NCI-H748 (cell line): ENCODE measurements around the gene ABCB6.
"Not testable (repeated sequence)": the region's sequence is repeated elsewhere in the genome, so short reads cannot be mapped to it uniquely, and the experiment has no call there.

Experiments
- DNase-seq: peaks from one replicate; lab custom pipeline; 2025; ENCODE audit not compliant: unreplicated experiment; lab: John Stamatoyannopoulos, UW

Gene ABCB6

GRCh38 chr2:219214141-219214540 lies 4.6 kb downstream of the ABCB6 start:
- DNase-seq = no peak

DNA sequence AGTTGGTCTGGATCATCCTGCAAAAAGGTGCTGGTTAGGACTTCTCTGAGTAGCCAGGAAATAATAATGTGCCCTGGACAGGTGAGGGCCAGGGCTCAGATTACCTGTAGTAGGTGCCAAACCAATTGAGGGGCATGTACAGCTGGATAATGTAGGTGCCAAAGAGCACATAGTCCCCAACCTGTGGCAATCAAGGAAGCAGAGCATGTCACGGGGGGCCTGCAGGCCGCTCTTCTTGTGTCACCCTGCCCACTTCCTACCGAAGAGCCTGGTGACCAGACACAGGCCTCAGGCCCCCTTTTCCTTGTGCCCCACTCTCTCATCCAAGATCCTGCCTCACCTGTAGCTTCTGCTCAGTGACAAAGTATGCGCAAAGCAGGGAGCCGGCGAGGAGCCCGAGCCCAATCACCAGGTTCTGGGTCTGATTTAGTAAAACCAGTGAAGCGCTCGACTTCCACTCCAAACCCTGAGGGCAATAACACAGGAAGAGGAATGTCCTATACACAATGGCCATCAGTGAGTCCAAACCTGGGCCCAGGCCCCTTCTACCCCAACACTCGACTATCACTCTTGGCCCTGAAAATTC lies 5.2 kb downstream of the ABCB6 start:
- no peak for DNase-seq

- no peak for DNase-seq
Measured at GRCh38 chr2:219213026-219213415, 5.7 kb downstream of the ABCB6 start.

DNA sequence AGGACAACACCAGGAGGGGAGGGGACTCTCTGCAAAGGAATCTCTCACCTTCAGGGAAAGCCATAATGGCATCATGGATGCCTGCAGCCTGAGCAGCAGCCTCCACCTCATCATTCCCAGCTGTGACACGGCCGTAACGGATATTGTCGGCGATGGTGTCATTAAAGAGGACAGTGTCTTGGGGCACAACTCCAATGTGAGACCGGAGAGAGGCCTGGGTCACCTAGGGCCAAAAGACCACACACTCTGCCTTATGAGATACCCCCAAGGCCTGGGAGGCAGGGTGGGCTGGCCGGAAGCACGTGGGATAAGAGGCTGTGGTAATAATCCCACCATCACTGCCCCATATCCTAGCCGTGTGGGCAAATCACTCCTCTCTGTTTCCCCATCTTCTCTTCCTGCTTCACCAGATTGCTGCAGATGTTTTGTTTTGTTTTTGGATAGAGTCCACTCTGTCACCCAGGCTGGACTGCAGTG lies 7.8 kb downstream of the ABCB6 start:
- no peak for DNase-seq

- DNase-seq = no peak
Measured at GRCh38 chr2:219210196-219210885, 8.4 kb downstream of the ABCB6 start.

DNA sequence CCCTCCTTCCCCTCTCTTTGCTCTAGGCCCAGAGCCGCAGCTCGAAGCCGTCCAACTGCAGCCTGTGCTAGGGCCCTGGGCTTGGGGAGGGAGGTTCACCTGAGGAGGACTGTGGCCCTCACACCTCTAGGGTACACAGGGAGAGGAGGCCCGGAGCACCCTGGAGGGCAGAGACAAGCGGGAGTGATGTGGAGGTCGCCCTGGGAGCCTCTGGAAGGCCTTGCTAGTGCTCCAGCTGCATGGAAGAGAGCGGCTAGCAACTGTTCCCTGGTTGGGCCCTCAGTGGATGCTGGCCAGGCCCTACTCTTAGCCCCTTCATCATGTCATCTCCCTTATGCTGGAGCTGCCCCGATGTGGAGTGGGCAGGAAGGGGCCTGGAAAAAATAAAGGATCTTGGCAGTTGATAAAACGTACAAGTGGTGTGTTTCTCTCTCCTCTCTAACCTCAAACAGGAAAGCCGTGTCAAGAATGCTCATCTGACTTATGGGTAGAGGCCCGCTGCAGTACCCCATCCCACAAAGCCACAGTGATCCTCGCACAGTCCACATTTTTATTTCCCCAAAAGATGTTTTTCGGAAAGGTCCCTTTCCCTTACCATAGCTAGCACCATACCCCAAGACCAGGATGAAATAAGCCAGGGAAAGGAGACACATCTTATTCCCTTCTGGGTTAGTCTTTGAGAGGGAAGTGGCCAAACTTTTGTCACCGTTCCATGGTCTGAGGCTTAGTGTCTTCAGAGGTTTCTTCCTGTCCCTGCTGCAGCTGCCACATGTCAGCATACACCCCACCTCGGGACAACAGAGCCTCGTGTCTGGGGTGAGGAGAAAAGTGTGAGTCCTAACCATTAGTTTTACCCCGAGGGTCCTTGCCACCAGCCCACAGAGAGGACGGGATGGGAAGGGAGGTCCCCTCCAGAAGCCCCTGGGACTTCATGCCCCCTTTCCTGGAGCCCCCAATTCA lies 9.2 kb downstream of the ABCB6 start:
- DNase-seq = no peak

GRCh38 chr2:219207884-219208740 lies 10.6 kb downstream of the ABCB6 start:
- DNase-seq = no peak

- DNase-seq = no peak
Measured at GRCh38 chr2:219207134-219207883, 11.4 kb downstream of the ABCB6 start.

DNA sequence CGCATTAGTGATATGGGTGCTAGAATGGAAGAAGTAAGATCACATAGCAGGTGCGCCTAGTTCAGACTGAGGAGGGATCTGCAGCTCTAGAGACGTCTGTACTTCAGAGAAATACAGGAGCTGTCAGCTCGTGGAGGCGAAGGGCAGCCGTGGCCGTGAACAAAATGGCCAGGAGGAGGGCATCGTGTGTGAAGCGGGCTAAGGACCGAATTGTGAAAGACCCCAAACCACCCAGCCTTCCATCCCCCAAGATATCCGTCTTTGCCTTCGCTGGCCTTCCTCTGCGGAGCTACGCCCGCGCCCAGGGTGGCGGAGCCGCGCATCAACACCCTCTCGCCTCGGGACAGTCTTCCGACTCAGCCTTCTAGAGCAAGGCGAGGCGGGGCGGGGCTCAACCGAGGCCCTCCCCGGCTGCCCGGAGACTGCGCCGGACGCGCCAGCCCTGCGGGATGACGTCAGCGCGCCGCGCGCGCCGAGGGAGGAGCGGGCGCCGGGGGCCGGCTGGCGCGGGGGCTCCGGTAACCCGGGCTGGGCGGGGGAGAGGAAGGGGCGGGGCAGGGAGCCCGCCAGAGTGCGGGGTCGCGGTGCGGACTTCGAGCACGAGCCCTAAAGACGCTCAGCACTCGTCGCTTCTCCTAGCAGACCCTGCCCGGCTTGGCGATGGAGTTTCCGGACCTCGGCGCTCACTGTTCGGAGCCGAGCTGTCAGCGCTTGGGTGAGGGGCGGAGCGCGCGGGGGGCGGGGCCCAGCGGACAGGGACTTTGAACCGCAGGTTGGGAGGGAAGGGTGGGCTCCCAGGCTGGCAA lies 12.2 kb downstream of the ABCB6 start, which contains the start of gene ZFAND2B:
ZFAND2B (plus strand) TSS at position 455 of the 806 bp plus-strand sequence; CDS start at position 661, 206 bp downstream.
- DNase-seq = peak; percentile 94

DNA sequence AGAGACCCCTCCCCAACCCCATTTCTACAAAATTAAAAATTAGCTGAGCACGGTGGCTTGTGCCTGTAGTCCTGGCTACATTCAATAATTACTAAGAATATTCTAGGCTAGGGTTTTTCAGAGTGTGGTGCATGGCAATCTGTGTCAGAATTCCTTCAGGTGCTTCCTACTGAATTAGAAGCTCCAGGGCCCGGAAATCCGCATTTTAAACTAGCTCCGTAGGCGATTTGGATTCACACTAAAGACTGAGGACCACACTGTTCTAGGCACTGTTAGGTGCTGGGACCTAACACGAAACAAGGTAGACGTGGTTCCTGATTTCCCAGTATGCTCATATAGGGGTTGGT lies 12.8 kb downstream of the ABCB6 start:
- DNase-seq = no peak

GRCh38 chr2:219205165-219205538 lies 13.6 kb downstream of the ABCB6 start:
- no peak for DNase-seq

DNA sequence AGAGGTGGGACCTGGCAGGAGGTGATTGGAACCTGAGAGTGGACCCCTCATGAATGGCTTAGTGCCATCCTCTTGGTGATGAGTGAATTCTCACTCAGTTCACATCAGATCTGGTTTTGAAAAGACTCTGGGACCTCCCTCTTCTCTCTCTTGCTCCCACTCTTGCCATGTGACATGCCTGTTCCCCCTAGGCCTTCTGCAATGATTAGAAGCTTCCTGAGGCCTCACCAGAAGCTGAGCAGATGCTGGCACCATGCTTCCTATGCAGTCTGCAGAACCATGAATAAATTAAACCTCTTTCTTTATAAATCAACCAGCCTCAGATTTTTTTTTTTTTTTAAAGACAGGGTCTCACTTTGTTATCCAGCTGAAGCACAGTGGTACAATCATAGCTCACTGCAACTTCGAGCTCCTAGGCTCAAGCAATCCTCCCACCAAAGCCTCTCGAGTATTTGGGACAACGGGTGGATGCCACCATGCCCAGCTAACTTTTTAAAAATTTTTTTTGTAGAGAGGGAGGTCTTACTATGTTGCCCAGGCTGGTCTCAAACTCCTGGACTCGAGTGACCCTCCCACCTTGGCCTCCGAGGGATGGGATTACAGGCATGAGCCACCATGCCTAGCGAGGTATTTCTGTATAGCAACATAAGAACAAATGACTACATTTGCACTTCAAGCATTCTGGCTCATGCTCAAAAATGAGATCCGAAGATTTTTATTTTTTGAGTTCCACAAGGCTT lies 14.2 kb downstream of the ABCB6 start:
- no peak for DNase-seq

- not testable (repeated sequence) for DNase-seq
Measured at GRCh38 chr2:219201331-219201730, 17.4 kb downstream of the ABCB6 start.

GRCh38 chr2:219200502-219201326 lies 18.0 kb downstream of the ABCB6 start:
- not testable (repeated sequence) for DNase-seq

GRCh38 chr2:219199470-219200211 lies 19.1 kb downstream of the ABCB6 start:
- no peak for DNase-seq

GRCh38 chr2:219198974-219199373 lies 19.8 kb downstream of the ABCB6 start:
- no peak for DNase-seq

GRCh38 chr2:219197388-219197787 lies 21.4 kb downstream of the ABCB6 start:
- no peak for DNase-seq
